GM18868 (cell line): ENCODE measurements around the gene LCE7A.

Experiments
- ATAC-seq: cut with Tn5 transposase; IDR thresholded peaks from one replicate; pipeline ENCODE4 v1.9.1; 2021; ENCODE audit warnings: mild to moderate bottlenecking, moderate library complexity; ENCODE audit not compliant: unreplicated experiment

Gene LCE7A

DNA sequence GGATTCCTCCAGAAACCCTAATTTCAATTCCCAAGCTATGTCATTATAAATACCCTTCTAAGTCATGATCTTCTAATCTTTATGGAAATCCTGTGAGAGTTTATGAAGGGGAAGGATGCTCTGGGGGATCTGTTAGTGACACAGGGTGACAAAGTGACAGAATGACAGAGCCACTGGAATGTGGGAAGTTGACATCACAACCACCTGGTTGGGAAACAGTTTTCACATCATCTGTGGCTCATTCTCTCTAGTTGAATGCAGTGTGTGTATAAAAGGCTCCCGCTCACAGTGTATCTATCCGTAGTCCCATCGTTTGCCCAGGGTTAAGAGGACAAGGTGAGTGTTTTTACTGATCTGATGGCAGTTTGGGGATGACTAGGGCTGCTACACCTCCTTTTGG is at the start of gene LCE7A:
Gene LCE7A, plus strand, starts transcription at position 301 of the 400 bp plus-strand sequence. CDS start 702 bp downstream, outside the sequence.
- no peak for ATAC-seq

DNA sequence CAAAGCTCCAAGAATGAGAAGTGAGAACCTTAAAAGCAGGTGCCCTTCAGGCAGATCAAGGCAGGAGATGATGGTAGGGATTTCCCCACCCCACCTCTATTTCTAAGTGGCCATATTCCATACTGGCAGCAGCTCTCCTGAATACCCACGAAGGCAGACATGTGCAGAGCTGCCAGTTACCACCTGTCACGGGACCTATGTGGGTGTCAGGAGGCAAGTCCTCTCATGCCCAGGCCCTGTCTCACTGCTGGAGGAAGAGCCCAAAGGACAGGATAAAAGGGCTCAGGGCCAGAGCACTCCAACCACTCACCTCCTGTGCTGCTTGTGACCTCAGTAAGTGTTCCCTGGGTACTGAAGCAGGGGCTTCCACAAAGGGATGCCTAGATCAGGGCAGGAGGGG is 48.7 kb upstream of the LCE7A start:
- no peak for ATAC-seq

DNA sequence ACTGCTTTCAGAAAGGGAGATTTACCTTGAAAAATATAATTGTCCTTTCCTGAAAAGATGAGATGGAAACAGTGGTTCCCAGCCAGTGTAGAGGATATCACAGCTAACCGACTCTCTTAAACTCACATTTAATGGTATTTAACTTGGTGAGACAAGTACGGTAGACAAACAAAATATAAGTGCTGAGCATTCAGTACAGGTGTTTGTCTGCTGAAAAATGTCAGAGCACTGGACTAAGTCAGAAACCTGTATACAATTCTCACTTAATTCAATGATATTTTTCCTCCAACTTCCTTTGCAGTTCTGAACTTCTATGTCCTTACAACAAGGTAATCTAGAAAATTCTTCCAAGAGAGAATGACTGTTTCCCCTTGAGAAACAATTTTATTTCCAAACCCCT is 48.1 kb upstream of the LCE7A start, which contains the start of gene LCE1B:
Gene LCE1B, plus strand, starts transcription at position 301 of the 400 bp plus-strand sequence. CDS start 476 bp downstream, outside the sequence.
- no peak for ATAC-seq

- no peak for ATAC-seq
Measured at GRCh38 chr1:152817309-152817708, 42.5 kb upstream of the LCE7A start.

GRCh38 chr1:152823294-152823693 is 36.5 kb upstream of the LCE7A start:
- no peak for ATAC-seq

GRCh38 chr1:152824964-152825363 is 34.8 kb upstream of the LCE7A start:
- no peak for ATAC-seq

DNA sequence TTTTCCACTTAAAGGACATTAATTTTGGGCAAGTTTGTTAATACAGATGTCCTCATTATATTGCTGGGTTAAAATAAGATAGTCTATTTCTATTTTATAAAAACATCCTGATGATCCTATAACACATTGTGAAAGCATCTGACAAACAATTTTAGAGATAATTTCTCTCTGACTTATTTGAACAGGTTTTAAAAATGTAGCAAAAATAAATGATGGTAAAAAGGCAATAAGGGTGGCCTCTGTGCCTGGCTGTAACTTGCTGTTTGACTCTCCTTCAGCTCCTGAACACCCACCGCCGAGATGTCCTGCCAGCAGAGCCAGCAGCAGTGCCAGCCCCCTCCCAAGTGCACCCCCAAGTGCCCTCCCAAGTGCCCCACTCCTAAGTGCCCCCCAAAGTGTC is 32.6 kb upstream of the LCE7A start, which contains the start of gene LCE1A:
Gene LCE1A, plus strand, starts transcription at position 301 of the 400 bp plus-strand sequence. Its CDS starts 0 bp downstream, at position 301.
- no peak for ATAC-seq

- ATAC-seq: no peak
Measured at GRCh38 chr1:152836870-152837269, 22.9 kb upstream of the LCE7A start.

- ATAC-seq: no peak
Measured at GRCh38 chr1:152842556-152842955, 17.2 kb upstream of the LCE7A start, which contains the start of gene LCE6A. Gene LCE6A (plus strand): TSS chr1:152842856. CDS start chr1:152843521, 665 bp downstream.

DNA sequence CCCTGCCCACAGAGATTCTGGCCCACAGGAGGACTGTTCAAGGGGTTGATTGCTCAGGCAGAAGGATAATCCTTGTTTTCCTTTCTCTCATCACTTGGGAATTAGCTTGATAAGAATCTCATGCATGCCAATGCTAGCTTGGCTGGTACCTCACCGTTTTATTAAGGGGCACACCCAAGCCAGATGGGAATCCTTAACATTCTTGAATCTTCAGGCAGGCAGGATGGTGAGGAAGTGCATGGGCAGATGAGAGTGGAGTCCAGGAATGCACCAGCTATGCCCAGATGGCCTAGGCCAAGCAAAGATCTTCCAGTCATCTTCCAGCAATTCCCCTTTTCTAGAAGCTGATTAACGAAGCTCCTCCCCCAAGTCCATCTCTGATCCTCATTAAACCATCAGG is 4.1 kb upstream of the LCE7A start:
- no peak for ATAC-seq

DNA sequence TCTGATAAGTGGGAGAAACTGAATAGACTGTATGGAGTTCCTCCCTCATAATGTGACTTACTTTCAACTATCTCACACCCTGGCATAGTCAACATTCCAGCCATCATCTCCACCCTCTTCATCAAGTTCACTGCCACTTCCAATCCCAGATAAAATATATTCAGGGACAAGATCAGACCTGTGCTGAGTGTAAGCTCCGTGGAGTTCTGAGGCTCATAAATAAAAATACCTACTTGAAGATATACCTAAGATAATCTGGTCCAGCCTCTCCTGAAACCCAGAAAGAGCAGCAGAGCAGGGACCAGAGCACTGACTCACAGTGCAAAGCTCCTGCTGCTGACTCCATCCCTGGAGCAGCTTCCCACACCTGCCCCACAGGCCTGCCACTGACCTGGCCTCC is 1.7 kb upstream of the LCE7A start:
- no peak for ATAC-seq

DNA sequence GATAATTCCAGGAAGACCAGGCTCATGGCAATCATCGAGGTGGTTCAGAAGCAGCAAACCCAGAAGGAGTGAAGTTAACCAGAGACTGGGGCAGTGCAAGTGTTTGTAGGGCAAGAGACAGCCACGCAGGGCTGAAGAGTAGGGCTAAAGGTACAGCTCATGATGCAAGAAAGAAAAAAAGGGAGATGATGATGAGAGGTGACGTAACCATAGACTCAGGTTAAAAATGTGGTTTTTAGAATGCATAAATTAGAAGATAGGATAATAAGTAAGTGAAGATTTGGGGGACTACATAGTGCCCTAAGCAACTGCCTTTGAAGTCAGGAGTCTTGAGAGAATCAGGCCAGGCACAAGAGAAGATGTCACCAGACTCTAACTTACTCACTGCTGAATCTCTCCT is 333 bp downstream of the LCE7A start:
- no peak for ATAC-seq

DNA sequence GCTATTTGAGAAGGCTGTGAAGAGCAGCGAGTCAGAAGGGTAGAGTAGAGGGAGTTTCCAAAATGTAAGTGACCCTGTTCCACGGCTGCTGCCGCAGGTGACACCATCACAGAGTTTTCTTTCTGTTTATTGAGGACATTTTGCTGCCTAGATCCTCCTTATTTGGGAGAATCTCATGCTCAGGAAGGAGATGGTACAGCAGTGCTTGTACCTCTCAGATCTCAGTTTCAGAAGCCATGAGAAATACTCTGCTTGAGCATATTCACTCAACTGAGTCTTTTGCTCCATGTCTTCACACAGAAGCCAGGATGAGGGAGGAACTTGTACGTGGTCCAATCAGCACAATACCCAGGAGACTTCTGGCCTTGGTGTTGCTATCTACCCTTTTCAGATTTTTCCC is 1.6 kb downstream of the LCE7A start:
- ATAC-seq: no peak

DNA sequence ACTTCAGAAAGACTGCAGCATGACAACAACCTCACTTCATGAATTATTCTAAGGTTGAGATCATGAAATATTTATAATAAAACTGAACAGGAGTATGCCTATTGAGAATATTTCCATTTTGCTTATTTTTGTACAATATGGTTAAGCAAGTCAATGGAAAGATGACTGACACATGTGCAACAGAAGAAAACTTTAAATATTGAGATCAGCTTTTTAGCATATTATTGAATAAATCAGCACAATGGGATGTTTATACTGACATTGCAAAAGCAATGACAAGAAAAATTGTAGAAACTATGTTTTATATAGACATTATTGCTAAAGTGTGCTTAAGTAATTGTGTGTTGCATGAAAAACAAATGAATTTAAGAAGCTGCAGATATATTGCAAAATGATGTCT is 4.6 kb downstream of the LCE7A start:
- no peak for ATAC-seq

DNA sequence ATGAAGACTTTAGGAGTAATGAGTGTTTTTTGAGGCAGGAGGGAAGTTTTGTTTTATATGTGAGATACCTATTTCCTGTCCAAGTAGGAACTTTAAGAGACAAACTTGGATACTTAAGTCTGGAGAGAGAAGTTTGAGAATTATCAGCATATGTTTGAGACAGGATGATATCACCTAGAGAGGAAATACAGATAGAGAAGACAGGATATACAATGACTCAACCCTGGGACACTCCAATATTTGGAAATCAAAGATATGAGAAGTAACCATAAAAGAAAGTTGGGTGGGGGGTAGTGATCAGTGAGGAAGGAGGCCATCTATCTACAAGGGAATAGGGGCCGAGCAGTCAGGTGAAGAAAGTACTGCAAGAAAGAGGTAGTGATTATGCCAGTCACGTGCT is 6.5 kb downstream of the LCE7A start:
- no peak for ATAC-seq

DNA sequence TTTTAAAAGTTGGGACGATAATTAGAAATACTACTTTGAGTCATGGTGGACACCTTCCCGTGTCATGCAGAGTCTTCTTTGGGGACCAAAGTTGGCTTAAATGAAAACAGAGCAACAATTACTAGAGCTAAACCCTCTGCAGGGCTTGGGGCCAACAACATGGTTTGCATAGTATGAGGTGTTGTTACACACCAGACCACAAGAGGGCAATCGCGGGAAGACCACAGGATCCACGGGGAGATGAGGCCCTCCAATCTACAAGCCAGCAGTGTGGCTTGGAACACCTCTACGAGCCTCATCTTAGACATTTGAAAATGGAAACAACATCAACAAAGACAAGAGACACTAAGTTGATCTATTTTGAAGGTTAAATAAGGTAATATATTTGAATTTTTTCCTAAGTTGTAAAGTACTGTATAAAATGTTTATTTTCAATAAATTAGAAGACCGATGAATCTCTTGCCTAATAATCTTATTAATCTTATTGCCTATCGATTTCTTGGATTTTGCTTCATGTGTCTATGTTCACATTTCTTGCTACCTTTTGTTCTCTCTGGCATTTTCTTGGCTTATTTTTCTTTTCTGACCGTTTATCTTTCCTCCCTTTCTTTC is 10.1 kb downstream of the LCE7A start:
- ATAC-seq: peak; percentile 65

GRCh38 chr1:152870831-152871730 is 11.3 kb downstream of the LCE7A start:
- ATAC-seq: no peak

GRCh38 chr1:152871731-152872126 is 11.9 kb downstream of the LCE7A start:
- ATAC-seq: no peak

DNA sequence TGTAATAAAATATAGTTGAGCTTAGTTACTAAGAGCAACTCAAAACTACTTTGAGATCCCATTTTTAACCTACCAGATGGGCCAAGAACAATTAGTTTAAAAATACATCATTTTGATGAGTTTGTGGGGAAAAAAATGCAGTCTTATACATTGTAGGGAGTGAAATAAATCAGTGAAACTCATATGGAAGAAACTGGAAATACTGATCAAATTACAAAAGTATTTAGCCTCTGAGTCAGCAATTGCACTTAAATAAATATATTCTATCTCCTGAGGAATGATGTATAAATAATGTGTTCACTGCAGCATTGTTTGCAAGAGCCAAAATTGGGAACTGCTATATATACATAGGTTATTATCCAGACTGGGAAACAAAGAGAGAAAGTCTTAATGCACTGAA is 13.7 kb downstream of the LCE7A start:
- ATAC-seq: no peak

GRCh38 chr1:152876827-152877226 is 17.0 kb downstream of the LCE7A start:
- ATAC-seq: no peak

DNA sequence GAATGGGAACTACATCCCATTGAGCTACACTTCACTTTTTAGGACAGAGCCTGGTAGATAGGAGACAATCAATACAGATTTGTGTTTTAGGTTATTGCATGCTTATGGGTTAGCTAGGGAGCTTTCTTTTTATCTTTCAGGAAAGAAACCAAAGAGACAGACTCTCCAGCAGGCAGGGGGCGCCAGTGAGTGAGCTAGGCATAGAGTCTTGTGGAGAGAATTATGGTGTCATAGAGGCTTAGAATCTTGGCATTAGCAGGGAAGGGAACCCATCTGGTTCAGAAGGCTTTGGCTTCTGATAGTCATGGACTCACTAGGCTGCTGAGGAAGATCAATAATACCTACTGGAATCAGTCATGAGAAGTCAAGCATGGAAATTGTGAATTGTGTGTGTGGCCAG is 18.2 kb downstream of the LCE7A start, which contains the start of gene SMCP:
Gene SMCP, plus strand, starts transcription at position 281 of the 400 bp plus-strand sequence. CDS start 6,101 bp downstream, outside the sequence.
- ATAC-seq: no peak
